Stimulated activated CD4-positive, alpha-beta T cell treated with anti-CD3 and anti-CD28 coated beads, Interleukin-12 subunit alpha, Interleukin-12 subunit beta, amount 100 ng/mL, for 24 hours (primary cell): Measurements from ENCODE around the gene WWOX.

Experiments
- DNase-seq, 2 experiments: peaks; one replicate each; pipeline ENCODE4 v3.0.0-alpha.2; 2020; ENCODE audit warnings: low read depth in 2 of 2

The WWOX gene

DNA sequence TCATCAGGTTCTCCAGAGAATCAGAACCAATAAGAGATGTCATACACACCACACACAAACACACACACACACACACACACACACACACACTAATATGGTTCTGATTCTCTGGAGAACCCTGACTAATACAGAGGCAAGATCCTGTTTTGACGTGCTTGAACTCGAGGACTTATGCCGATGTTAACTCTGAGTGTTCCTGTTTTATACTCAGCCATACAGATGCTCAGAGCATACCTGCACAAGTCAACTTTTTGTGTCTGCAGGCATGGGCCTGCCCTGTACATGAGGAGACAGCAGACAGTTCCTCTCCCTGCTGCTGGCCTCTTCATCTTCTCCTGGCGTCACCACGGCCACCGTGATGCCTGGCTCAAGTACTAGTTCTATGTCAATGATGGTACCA, 635.9 kb downstream of the WWOX start:
- DNase-seq, result no peak

DNA sequence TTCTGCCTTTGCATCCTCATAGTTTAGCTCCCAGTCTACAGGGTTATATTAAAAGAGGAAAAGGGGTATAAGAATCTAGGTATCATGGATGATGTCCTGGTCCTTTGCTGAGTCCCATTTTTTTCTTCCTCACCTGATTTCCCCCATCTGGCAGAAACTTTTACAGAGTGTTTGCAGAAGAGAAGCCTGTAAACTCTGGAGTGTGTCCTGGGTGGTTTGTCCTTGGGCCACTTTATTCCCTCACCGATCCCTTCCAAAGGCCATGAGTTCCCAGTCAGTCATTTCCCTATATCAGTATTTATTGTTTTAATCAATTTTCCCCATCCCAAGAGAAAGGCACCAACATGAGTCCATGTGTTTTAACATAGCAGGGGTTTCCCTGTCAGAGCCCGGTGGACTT, 638.2 kb downstream of the WWOX start:
- DNase-seq, result no peak

DNA sequence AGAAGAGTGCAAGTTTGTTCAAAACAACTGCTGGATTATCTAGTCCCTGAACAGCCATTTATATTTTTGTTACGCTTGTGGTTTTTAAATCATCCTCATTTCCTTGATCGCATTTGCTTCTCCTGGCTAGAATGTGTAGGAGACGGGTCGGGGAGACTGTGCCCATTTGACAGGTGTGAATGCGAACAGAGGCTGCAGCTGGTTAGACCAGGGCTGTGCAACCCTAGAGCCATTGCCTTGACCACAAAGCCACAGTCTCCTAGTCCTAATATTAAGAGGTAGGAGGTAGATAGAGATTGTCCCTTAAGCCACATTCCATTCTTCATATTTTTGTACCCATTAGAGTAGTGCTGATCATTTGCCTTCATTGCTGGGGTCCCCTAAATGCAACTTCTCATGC, 639.1 kb downstream of the WWOX start:
- no peak for DNase-seq

DNA sequence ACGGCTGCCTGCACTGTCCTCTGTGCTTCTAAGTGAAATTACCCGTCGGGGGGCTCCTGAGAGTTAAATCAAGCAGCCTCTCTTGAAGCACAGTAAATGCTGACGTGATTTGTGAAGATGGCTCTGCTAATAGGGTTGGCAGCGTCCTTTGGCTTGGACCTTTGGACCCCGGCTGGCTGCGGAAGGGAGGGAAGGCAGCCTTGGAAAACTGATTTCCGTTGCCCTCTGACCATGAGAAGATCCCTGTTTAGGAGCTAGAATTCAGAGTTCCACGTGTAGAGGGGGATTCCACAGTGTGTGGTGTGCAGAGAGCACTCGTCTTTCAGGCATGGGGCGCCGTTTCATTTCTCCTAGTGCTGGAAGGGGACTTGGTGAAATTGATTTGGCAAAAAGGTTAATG, 640.8 kb downstream of the WWOX start:
- DNase-seq, result no peak

DNA sequence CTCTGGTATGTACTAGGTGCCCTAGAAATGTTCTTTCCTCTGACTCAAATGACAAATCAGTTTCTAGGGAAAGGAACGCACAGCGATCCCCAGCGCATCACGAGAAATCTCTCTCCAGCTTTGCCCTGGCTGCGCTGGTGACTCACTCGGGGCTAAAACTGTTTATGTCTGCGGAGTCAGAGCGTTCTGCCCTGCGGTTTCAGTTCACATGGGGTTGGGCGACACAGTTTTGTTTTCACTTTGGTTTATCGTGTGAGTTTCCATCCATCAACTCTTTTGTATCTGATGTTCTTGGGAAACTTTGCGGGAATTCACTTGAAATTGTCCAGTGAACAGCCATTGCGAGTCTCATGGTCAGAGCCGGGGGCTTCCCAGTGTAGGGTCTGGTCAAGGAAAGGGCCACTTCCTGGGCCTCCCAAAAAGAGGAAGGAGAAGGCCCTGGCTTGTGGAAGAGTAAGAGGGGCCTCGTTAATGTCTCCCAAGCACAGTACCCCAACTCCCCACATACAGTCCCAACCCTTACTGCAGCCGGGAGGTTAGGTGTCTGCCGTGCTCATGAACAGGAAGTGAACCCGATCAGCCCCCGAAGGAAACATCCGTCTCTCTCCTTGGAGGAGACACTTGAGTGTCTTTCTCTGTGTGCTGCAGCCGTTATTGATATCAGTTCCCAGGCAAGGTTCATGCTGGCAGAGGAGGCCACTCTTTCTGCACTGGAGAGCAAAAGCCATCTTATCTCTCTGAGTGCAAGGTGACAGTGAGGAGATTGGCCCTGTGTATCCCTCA, 643.2 kb downstream of the WWOX start:
- peak; percentile 62 to 72 for DNase-seq

DNA sequence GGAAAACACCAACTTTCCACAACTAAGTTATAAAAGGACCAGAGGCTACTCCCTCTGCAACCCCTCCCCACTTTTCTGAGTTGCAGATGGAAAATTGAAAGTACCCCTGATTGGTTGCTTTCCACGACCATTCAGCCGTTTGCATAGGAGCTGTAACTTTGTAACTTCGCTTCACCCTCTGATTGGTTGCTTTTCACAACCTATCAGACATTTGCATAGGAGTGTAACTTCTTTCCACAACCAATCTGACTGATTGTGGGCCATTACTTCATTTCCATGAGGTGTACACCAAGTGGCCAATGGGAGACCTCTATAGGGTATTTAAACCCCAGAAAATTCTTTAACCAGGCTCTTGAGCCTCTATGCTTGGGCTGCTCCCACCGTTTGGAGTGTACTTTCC, 644.1 kb downstream of the WWOX start:
- DNase-seq, result no peak

DNA sequence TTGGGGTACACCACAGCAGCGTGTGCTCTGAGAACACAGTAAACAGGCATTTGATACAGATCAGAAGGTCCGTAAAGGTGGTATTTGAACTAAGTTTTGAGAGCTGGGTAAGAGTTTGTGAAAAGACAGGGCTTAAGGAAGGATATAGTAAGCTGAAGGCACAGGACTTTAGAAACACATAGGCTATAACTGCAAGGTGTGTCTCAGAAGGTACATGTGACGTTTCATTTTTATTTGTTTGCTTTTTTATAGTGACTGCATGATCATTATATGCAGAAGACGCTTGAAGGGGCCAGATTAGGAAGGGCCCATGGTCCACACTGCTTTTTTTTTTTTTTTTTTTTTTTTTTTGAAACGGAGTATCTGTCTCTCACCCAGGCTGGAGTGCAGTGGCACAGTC, 644.6 kb downstream of the WWOX start:
- no peak for DNase-seq

DNA sequence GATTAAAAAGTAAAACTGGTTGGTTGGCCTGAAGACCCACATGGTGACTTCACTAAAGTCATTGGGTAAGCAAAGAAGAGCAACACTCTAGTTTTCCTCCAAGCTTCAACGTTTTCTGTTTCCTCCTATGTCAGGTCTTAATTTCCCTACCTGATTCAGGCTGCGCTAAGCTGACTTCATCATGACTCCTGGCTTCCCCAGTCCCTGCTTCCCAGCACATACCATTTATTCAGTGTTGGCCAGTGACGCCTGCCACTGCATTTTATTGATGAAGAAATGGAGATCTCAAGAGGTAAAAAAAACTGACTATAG, 645.3 kb downstream of the WWOX start:
- no peak for DNase-seq

DNA sequence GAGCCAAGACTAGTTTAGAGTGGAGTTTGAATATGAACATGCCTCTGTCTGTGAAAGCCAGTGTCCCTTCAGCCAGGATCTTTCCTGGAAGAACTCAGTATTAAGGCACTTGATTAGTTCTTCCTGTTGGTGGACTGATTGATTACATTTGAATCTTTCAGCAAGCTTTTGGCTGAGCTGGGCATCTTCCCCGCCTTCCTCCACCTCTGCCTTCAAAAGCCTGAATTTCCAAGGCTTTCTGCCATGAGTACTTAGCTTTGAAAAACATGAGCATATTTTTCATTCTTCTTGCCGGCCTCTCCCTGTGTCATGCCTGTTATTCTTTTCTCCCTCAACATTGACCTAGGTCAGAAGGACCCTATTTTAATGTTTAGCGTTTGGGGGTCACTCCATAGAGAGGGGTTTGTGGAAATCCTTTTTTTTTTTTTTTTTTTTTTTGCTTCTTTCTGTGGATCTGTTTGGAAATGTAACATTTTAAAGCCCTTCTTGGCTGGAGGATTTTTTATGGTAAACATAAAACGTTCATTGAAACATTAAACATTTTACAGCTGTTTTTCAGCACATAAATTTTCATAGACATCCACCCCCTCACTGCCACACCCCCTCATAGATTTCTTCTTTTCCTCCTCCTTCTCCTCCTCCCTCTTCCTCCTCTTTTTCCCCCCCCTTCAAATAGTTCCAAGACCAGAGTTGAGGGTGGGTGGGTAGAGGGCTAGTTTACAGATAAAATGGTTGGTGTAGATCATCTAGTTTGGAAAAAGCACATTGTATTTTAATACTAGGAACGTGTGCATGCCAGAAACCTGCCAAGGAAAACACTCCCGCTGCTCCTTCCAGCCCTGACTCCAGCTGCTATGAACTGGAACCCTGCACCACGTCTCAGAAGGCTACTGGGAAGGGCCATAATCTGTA, 645.9 kb downstream of the WWOX start:
- DNase-seq, result no peak

DNA sequence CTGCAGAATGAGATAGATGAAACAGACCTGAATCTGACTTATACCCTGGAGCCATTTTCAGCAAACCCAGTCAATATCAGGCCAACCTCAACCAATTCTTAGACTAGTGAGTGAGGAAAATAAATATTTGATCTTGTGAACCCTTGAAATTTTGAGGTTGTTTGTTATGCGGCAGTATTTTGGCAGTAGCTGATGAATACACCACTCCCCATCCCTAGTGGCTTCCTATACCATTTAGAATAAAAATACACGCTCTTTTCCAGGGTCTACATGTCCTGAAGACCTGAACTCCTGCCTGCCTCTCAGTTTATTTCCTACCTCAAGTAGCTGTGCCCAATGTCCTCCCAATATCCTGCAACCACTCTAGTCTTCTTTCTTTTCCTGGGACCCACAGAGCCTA, 647.3 kb downstream of the WWOX start:
- no peak for DNase-seq

DNA sequence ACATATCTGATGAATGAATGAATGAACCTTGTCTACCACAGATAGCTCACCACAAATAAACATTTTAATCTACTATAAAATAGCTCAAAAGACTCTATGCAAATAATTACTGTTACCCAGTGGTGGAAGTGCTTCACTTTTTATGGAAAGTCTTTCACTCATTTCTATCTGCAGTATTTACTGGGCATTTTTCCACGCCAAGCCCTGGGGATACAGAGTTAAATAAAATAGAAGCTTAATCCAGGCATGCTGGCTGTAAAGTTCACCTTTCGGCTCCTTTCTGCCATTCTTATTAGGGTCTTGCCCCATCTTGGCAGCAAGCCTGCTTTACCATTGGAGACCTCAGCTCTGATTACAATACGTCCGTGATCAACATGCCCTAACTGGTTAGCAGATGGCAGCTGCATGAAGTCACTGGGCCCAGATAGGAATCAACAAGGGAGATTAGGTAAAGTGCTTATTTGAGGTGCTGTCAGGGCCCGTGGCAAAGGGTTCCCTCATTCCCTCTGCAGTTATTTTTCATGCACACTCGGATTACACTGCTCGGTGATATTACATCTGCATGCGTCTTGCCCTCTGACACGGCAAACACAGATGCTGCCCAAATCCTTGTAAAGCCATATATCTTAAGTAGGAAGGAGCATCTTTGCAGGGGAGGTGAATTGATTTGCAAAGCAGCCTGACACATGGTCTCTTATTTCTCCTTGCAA, 648.9 kb downstream of the WWOX start:
- no peak for DNase-seq

DNA sequence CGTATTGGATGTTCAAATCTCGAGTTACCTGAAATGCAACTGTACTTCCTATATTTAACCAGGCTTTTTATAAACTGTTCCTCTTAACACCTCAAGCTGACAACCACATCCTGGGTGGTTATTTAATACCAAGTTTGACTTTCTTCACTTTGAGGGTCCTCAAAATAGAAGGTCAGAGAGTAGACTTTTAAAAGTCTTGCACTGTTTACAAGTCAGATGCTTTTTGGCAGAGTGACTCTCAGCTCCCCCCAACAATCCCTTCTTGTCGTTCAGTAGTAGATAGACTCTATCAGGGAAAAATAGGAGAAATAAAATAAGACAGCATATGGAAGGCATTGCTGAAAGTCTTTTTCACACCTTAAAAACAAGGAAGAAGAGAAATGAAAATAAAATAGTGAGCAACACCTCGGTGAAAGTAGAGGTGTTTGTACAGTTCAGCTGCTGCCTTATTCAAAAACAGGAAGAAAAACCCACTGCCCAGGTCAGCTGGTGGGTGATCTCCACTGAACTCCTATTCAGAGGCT, 650.4 kb downstream of the WWOX start:
- no peak for DNase-seq

DNA sequence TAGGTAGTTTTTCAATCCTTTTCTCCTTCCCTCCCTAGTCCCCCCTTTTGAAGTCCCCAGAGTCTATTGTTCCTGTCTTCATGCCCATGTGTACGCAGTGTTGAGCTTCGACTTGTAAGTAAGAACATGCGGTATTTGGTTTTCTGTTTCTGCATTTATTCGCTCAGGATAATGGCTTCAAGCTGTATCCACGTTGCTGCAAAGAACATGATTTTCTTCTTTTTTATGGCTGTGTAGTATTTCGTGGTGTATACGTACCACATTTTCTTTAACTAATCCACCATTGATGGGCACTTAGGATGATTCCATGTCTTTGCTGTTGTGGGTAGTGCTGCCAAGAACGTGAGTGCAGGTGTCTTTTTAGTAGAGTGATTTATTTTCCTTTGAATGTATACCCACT, 651.2 kb downstream of the WWOX start:
- DNase-seq, result no peak

DNA sequence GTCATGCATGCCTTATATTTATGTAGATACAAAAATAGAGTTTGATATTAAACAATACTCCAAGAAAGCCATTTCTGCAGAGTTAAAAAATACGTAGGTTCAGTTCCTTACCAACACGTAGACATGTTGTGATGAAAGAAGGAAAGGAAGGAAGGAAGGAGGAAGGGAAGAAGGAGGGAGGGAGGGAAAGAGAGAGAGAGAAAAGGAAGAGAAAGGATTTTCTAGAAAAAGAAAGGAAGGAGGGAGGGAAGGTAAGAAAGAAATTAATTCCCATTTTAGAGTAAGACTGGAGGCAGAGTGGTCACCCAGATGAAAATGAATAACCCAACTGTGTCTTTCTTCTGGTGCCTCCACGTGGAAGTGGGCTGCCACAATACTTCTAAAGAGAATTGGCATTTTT, 652.1 kb downstream of the WWOX start:
- no peak for DNase-seq

DNA sequence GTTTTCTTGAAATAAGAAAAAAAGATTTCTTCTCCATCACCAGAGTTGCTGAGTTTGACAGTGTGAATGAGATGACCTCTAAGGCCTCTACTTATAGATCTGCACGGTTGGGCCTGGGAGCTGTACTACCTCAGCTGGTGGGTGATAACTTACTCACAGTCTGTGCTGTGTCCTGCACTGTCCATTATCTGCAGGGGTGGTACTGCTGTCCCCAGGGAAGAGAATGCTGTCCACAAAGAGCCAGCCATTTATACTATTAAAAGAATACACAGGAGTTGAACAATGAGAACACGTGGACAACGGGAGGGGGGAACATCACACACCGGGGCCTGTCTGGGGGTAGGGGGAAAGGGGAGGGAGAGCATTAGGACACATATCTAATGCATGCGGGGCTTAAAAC, 655.3 kb downstream of the WWOX start:
- no peak for DNase-seq

DNA sequence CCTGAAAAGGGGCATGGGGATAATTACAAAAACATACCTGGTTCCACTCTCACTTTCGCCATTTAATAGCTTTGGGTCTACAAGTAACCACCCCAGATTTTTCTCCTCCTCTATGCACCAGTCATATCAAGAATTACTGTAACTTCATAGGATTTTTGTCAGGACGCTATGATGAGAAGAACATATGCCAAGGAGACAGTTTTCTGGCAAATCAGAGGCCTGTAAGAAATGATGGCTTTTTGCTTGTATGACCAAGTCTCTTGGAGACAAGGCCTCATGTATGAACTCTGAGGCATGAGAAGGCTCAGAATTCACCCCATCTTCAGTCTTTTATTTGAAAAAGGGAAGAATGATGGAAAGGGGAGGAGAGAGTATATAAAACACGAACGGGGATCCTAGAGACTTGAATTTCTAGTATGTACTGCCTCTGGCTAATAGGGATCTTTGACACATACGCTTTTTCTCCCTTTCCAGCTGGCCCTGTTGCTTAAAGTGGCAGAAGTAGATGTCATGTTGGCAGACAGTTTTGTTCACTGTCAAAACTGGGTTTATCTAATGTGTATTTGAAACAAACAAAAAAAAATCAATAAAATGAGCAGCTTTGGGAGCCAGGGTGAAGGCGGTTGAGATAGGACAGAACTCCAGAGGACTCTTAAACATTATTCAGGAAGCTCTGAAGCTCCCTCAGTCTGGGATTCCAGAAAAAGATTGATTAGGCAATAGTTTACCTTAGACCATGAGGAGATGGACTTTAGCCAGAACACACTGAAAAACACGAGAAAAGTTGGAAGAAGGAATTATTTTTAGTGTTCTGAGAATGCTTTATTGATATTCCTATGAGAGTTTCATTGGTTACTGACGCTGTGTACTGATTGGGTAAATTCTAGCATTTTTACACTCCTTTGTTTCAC, 656.6 kb downstream of the WWOX start:
- DNase-seq, result no peak

DNA sequence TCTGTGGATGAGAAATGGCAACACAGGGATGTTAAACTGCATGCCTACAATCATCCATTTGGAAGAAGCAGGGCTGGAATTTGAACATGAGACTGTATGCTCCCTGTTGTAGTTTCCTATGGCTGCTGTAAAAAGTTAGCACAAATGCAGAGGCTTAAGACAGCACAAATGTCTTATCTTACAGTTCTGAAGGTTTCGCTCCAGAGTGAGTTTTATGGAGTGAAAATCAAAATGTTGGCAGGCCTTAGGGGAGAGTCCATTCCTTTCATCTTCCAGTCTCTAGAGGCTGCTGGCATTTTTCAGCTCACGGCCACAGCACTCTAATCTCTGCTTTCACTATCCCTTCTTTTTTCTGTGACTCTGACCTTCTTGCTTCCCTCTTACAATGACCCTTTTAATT, 660.1 kb downstream of the WWOX start:
- DNase-seq, result no peak

DNA sequence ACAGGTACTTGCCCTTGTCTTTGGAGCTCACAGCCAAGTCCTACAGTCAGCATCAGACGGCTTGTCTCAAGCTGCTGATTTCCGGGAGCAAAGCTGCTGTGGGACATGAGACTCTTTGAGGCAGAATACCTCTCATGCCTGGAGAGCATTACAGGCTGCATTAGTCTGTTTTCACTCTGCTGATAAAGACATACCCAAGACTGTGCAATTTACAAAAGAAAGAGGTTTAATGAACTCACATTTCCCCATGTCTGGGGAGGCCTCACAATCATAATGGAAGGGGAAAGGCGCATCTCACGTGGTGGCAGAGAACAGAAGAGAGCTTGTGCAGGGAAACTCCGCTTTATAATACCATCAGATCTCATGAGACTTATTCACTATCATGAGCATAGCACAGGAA, 661.2 kb downstream of the WWOX start:
- no peak for DNase-seq

DNA sequence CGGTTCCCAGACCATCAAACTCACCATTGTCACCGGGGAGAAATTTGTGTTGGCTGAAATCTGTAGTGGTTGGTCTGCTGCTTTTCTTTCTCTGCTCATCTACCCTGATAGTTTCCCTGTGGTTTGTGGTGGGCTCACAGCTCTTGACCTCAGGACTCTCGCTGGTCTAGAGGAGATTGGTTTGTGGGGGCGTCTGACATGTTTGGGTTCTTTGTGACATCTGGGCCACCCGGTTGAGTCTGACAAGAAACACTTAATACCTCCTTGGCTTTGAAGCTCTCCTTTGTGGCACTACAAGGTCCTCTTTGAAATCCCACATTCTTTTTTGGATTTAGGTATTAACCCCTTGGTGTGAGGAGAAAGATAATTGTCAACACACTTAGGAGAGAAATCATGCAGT, 662.0 kb downstream of the WWOX start:
- no peak for DNase-seq

DNA sequence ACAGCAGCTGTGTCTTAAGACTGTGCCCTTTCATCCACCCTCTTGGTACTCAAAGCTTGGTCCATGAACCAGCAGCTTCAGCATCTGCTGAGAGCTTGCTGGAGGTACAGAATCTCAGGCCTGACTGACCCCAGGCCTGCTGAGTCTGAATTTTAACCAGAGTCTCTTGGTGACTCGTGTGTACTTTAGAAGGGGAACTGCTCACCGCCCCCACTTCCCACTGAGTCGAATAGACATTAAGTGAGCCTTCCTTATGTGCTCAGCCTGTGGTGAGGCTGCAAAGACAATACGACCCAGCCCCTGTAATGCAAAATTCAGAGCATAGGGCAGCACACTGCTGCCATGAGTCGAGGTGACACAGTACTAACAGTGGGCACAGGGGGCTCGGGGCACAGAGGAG, 662.8 kb downstream of the WWOX start:
- no peak for DNase-seq

DNA sequence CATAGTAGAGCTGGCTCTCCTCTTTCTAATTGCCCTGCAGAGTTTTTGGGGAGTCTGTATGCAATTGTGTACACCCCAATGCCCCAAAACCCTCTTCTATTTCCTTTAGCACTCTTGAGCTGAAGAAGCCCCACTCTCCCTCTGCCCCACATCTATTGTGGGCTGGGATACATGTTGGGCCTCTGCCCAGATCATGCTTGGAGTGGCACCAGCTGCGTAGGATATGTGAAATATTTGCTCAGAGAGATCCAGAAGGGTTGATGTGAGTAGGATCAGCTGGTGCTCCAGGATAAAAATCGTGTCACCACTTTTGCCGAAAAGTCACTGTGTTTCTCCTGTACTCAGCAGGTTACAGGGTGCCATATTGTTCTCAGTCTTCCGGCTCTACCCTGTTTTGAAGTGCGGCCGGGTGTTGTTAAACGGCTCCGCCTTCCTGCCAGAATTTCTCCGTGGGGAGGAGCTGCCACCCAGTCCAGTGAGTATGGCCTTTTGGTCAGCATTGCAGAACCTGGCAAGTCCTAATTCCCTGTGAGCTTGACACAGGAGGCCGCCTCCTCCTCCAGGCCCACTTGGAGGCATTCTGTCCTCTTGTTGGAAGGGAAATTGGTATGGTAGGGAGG, 664.5 kb downstream of the WWOX start:
- no peak for DNase-seq
